Coronary artery (tissue), 2 donors: ENCODE measurements around the gene MOB2.

Experiments used
- DNase-seq: peaks from one replicate; pipeline ENCODE4 v3.0.0-alpha.2; 2017; ENCODE audit warnings: low spot score
- H3K27ac ChIP-seq, 2 donors: fragments of 200-600 bp; sonication (generic); one replicate each; pipeline ENCODE4 v1.5.1; 2016 to 2019
- H3K4me3 ChIP-seq: fragments of 200-600 bp; sonication (generic); 2 replicates; pipeline ENCODE4 v1.5.1; 2016; ENCODE audit warnings: mild to moderate bottlenecking, moderate library complexity
- CTCF ChIP-seq: fragments of 200-600 bp; sonication (generic); IDR thresholded peaks from one replicate; pipeline ENCODE4 v1.5.1; 2019; ENCODE audit warnings: antibody characterized with exemption

The MOB2 gene

DNA sequence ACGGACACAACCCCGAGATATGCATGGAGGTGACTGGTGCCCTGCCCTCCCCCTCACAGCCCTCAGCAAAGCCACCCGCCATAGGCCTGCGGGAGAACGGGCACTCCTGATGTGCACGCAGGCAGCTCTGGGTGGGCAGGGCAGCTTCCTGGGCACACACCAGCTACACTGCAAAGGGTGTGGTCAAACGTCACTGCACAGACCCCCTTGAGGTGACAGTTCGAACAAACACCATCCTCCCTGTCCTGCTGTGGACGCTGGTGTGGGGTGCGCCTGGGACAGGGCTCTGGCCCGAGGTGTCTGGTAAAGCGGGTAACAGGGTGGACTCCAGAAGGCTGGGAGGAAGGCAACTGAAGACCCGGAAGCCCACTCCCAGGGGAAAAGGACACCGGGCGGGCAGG is 21.9 kb upstream of the MOB2 start:
- DNase-seq: no peak
- TF ChIP-seq CTCF: no peak
- H3K4me3 ChIP-seq: peak overlapping the region; percentile 37
- peak overlapping the region; percentile 80 to 85 for H3K27ac ChIP-seq

DNA sequence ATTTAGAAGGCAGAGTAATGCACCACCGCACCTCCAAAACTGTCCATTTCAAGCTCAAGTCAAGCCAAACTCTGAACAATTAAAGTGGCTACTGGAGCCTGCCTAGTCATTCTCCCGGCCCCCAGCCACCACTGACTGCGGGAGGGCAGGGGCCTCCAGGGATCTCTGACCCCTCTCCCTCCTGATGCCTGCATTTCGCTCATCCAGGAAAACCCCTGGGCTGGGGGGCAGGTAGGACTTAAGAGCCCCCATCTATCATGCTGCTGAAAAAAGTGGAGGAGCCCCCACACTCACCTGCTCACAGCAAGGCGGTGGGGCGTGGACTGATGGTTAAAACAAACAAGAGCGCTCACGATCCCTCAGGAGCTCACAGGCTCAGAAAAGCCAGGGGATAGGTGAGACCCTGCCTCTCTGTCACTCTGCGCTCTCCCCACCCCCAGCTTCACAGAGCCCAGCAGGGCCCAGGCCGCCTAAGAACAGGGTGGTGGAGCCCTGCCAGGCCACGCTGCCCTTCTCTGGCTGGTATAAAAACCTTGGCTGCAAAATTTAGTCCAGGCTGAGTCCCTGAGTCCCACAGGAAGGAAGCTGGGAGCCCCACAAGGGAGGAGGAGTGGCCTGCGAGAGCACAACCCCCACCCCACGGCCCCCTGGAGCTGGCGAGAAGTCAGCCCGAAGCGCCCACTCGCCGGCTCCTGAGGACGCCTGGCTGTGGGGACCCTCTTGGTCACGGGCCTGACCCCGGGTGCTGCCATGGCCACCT is 21.0 kb upstream of the MOB2 start:
- peak overlapping the region; percentile 37 for H3K4me3 ChIP-seq
- H3K27ac ChIP-seq: peak overlapping the region; percentile 80 to 85
- no peak for TF ChIP-seq CTCF
- no peak for DNase-seq

- H3K27ac ChIP-seq: peak overlapping the region; percentile 80 to 85
- no peak for DNase-seq
- peak overlapping the region; percentile 37 for H3K4me3 ChIP-seq
- no peak for TF ChIP-seq CTCF
These were observed 20.4 kb upstream of the MOB2 start for GRCh38 chr11:1506981-1507380.

DNA sequence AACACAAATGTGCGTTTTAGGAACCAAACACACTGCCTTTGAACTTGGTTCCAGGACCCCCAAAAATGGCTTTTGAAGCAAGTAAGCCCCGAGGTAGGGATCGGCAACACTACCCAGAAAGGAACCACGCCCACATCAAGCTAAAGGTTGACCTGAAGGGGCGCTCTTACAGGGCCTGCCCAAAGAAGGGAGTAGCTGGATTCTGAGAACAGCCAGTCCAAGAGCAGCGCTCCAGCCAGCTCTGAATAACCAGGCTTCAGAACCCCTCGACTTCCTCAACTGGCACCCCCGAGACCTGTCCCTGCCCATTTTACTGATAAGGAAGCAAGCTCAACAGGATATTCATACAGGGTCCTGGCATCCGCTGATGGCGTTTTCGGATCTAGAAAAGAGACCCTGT is 18.9 kb upstream of the MOB2 start:
- Histone ChIP-seq H3K27ac (no peak overlapping the region), H3K4me3 (no peak overlapping the region)
- TF ChIP-seq CTCF: no peak
- no peak for DNase-seq

GRCh38 chr11:1504581-1505290 is 18.2 kb upstream of the MOB2 start:
- Histone ChIP-seq H3K4me3 (no peak overlapping the region), H3K27ac (peak overlapping the region; percentile 44 to 93)
- TF ChIP-seq CTCF: no peak

GRCh38 chr11:1504138-1504537 is 17.6 kb upstream of the MOB2 start:
- no peak for DNase-seq
- Histone ChIP-seq H3K4me3 (peak overlapping the region; percentile 34), H3K27ac (peak overlapping the region; percentile 44 to 93)
- no peak for TF ChIP-seq CTCF

More at GRCh38 chr11:1504581-1505290, 18.2 kb upstream of the MOB2 start:
- DNase-seq: no peak

- no peak for TF ChIP-seq CTCF
- Histone ChIP-seq H3K27ac (peak overlapping the region; percentile 44 to 93), H3K4me3 (peak overlapping the region; percentile 34)
- no peak for DNase-seq
These were observed 17.1 kb upstream of the MOB2 start for GRCh38 chr11:1503708-1504104.
